Fibroblast of lung (primary cell): ENCODE results near the gene YJEFN3. TPM values are rescaled to one million over a fixed set of nuclear protein-coding genes. Genes with fewer than 3 reads are reported as not detected.

Source experiments
- DNase-seq, 2 donors: peaks; one replicate each; pipeline versions ENCODE4 v3.0.0 to v3.0.0-alpha.2; 2010; ENCODE audit warnings: low read depth in 2 of 2
- H2AFZ ChIP-seq: 2 replicates; pipeline ENCODE4 v1.5.1; 2012; ENCODE audit warnings: low read length, control low read depth, inconsistent platforms
- H3K27ac ChIP-seq: 2 replicates; pipeline ENCODE4 v1.5.1; 2011; ENCODE audit warnings: low read length, control low read depth; ENCODE audit not compliant: insufficient read depth
- H3K27me3 ChIP-seq: 2 replicates; pipeline ENCODE4 v1.5.1; 2011; ENCODE audit warnings: mild to moderate bottlenecking, low read length; ENCODE audit not compliant: control insufficient read depth, insufficient read depth
- H3K36me3 ChIP-seq: 2 replicates; pipeline ENCODE4 v1.5.1; 2011; ENCODE audit warnings: low read length; ENCODE audit not compliant: control insufficient read depth, insufficient read depth
- H3K4me1 ChIP-seq: 2 replicates; pipeline ENCODE4 v1.5.1; 2011; ENCODE audit warnings: low read length; ENCODE audit not compliant: control insufficient read depth, insufficient read depth; ENCODE audit errors: extremely low read depth
- H3K4me2 ChIP-seq: 2 replicates; pipeline ENCODE4 v1.5.1; 2011; ENCODE audit warnings: low read length, control low read depth; ENCODE audit not compliant: insufficient read depth; ENCODE audit errors: extremely low read depth
- H3K4me3 ChIP-seq, 4 experiments: fragments of 200-600 bp in 1 of 4; sonication (generic) in 1 of 4; replicated peaks in 1 of 4; 2 replicates each; pipeline ENCODE4 v1.5.1; 2011 to 2016; ENCODE audit warnings: low read length in 4 of 4, low read depth in 3 of 4, mild to moderate bottlenecking in 3 of 4, control low read depth in 2 of 4, inconsistent platforms in 1 of 4, mixed read lengths in 1 of 4; ENCODE audit not compliant: insufficient read depth in 1 of 4; ENCODE audit errors: control extremely low read depth in 1 of 4
- H3K79me2 ChIP-seq: 2 replicates; pipeline ENCODE4 v1.5.1; 2012; ENCODE audit warnings: mild to moderate bottlenecking, low read length, inconsistent platforms; ENCODE audit not compliant: control insufficient read depth, insufficient read depth
- H3K9ac ChIP-seq: 2 replicates; pipeline ENCODE4 v1.5.1; 2011; ENCODE audit warnings: mild to moderate bottlenecking, low read length, control low read depth; ENCODE audit not compliant: insufficient read depth
- H3K9me3 ChIP-seq: 2 replicates; pipeline ENCODE4 v1.5.1; 2012; ENCODE audit warnings: low read depth, low read length; ENCODE audit not compliant: control insufficient read depth, insufficient read depth
- H4K20me1 ChIP-seq: 2 replicates; pipeline ENCODE4 v1.5.1; 2011; ENCODE audit warnings: low read length; ENCODE audit not compliant: control insufficient read depth, insufficient read depth; ENCODE audit errors: extremely low read depth
- CTCF ChIP-seq, 2 donors: IDR thresholded peaks in 1 of 2; conservative IDR thresholded peaks in 1 of 2; 1 replicate in 1 of 2; 2 replicates in 1 of 2; pipeline ENCODE4 v1.5.1; 2011 to 2012; ENCODE audit warnings: low read length in 2 of 2, control low read depth in 1 of 2, inconsistent platforms in 1 of 2, low read depth in 1 of 2, mild to moderate bottlenecking in 1 of 2
- EZH2 ChIP-seq: IDR thresholded peaks from 2 replicates; pipeline ENCODE4 v1.5.1; 2012; ENCODE audit warnings: low read length, control low read depth, mild to moderate bottlenecking; ENCODE audit errors: missing control alignments
- polyA plus RNA-seq, 2 donors: library from polyadenylated mRNA; depleted of rRNA in 1 of 2; stranded (reverse) in 1 of 2; unstranded in 1 of 2; fragments of >200 nt; gene quantifications; 2 replicates each; pipeline ENCODE4 v1.2.1, GENCODE V29; 2011 to 2012; ENCODE audit warnings: missing spikeins in 1 of 2
- total RNA-seq: library from RNA; depleted of rRNA; stranded (reverse); fragments of >200 nt; gene quantifications from 2 replicates; pipeline ENCODE4 v1.2.1, GENCODE V29; 2014

Gene YJEFN3
- total and polyA plus RNA-seq, 2 donors (not counting 1 experiment from before 2014, with no cell fraction given), result 0.50 to 0.62 TPM

- no peak overlapping the region for H2AFZ ChIP-seq
- peaks cover 7% of the 10 kb centered on the region for H3K27me3 ChIP-seq
- no peaks in the 10 kb centered on the region for H3K4me1 ChIP-seq
- no peak overlapping the region for H3K4me3 ChIP-seq
- peak in 1 of 2 donors; percentile 32 for DNase-seq
- H3K9ac ChIP-seq, result no peak overlapping the region
- no peak overlapping the region for H3K27ac ChIP-seq
- H3K36me3 ChIP-seq, result no peaks in the 10 kb centered on the region
- no peaks in the 10 kb centered on the region for H4K20me1 ChIP-seq
- no peaks in the 10 kb centered on the region for H3K9me3 ChIP-seq
- TF ChIP-seq EZH2, result no peak
- no peak for TF ChIP-seq CTCF (conservative IDR thresholded peaks at IDR 0.05 in 1 of 2, IDR thresholded peaks at IDR 0.05 in 1 of 2; ENCODE audit: low read depth in 1 of 2, low read length in 2 of 2)
- H3K79me2 ChIP-seq, result no peaks in the 10 kb centered on the region
- no peak overlapping the region for H3K4me2 ChIP-seq
These were observed 22.5 kb downstream of the YJEFN3 start for GRCh38 chr19:19550972-19551852.

GRCh38 chr19:19551853-19552192, 23.1 kb downstream of the YJEFN3 start:
- no peaks in the 10 kb centered on the region for H3K36me3 ChIP-seq
- TF ChIP-seq CTCF (conservative IDR thresholded peaks at IDR 0.05 in 1 of 2, IDR thresholded peaks at IDR 0.05 in 1 of 2; ENCODE audit: low read depth in 1 of 2, low read length in 2 of 2), result no peak
- TF ChIP-seq EZH2, result no peak
- peak in 1 of 2 donors; percentile 74 for DNase-seq
- no peaks in the 10 kb centered on the region for H4K20me1 ChIP-seq
- no peak overlapping the region for H3K4me2 ChIP-seq
- no peak overlapping the region for H3K4me3 ChIP-seq
- no peaks in the 10 kb centered on the region for H3K4me1 ChIP-seq
- H3K27ac ChIP-seq, result no peak overlapping the region
- no peak overlapping the region for H3K9ac ChIP-seq
- H3K27me3 ChIP-seq, result peaks cover 7% of the 10 kb centered on the region
- no peaks in the 10 kb centered on the region for H3K9me3 ChIP-seq
- H3K79me2 ChIP-seq, result no peaks in the 10 kb centered on the region
- no peak overlapping the region for H2AFZ ChIP-seq

GRCh38 chr19:19552798-19553197, 24.1 kb downstream of the YJEFN3 start:
- H3K27ac ChIP-seq, result no peak overlapping the region
- no peak overlapping the region for H3K9ac ChIP-seq
- no peak overlapping the region for H3K4me2 ChIP-seq
- no peaks in the 10 kb centered on the region for H3K4me1 ChIP-seq
- H4K20me1 ChIP-seq, result no peaks in the 10 kb centered on the region
- TF ChIP-seq EZH2 (no peak), CTCF (conservative IDR thresholded peaks at IDR 0.05 in 1 of 2, IDR thresholded peaks at IDR 0.05 in 1 of 2; ENCODE audit: low read depth in 1 of 2, low read length in 2 of 2) (peak; percentile 52 to 76)
- no peak overlapping the region for H3K4me3 ChIP-seq
- no peaks in the 10 kb centered on the region for H3K9me3 ChIP-seq
- no peak overlapping the region for H2AFZ ChIP-seq
- H3K79me2 ChIP-seq, result no peaks in the 10 kb centered on the region
- peak; percentile 21 to 29 for DNase-seq
- peaks cover 7% of the 10 kb centered on the region for H3K27me3 ChIP-seq
- H3K36me3 ChIP-seq, result no peaks in the 10 kb centered on the region
